Calu3 (cell line): ENCODE results near the gene HIVEP3. TPM values are rescaled to one million over a fixed set of nuclear protein-coding genes. Genes with fewer than 3 reads are reported as not detected.
A peak's percentile ranks its signal among the peaks of the same experiment; 100 is the strongest.

Experiments used
- BruUV-seq: library from RNA; stranded (reverse); fragments of 400-500 nt; replicated peaks from 2 replicates; lab custom pipeline; 2021; lab: Mats Ljungman, UMichigan
- CTCF ChIA-PET: fragments of 300-600 bp; sonication (Branson Sonifier 250); formaldehyde crosslinking; loops from one replicate; lab custom pipeline; 2022; ENCODE audit warnings: antibody characterized with exemption; lab: Charles Lee
- DNase-seq: peaks from one replicate; pipeline ENCODE4 v3.0.0; 2022
- H3K27ac Mint-ChIP-seq: one replicate; pipeline ENCODE4 v1.8.0; 2022; ENCODE audit warnings: mixed read lengths; ENCODE audit not compliant: unreplicated experiment
- H3K27me3 Mint-ChIP-seq: one replicate; pipeline ENCODE4 v1.8.0; 2022; ENCODE audit warnings: mixed read lengths; ENCODE audit not compliant: unreplicated experiment
- H3K36me3 Mint-ChIP-seq: one replicate; pipeline ENCODE4 v1.8.0; 2022; ENCODE audit warnings: mild to moderate bottlenecking, moderate library complexity, mixed read lengths; ENCODE audit not compliant: insufficient read depth, unreplicated experiment
- H3K4me1 Mint-ChIP-seq: one replicate; pipeline ENCODE4 v1.8.0; 2022; ENCODE audit warnings: mild to moderate bottlenecking, low read depth, mixed read lengths; ENCODE audit not compliant: unreplicated experiment
- H3K4me3 Mint-ChIP-seq: one replicate; pipeline ENCODE4 v1.8.0; 2022; ENCODE audit warnings: mild to moderate bottlenecking, low read depth, moderate library complexity, mixed read lengths; ENCODE audit not compliant: unreplicated experiment
- H3K9me3 Mint-ChIP-seq: one replicate; pipeline ENCODE4 v1.8.0; 2022; ENCODE audit warnings: low read depth, mixed read lengths; ENCODE audit not compliant: unreplicated experiment
- CTCF ChIP-seq: fragments of 200-600 bp; IDR thresholded peaks from one replicate; pipeline ENCODE4 v1.8.0; 2022; ENCODE audit warnings: antibody characterized with exemption; ENCODE audit not compliant: unreplicated experiment
- intact Hi-C: fragments of 100-400 bp; cut with micrococcal nuclease; formaldehyde crosslinking; loops from one replicate; pipeline ENCODE4 v1.10.0; 2022; ENCODE audit not compliant: unreplicated experiment
- total RNA-seq: library from RNA; stranded (reverse); gene quantifications from 2 replicates; pipeline ENCODE4 v1.2.3, GENCODE V29; 2022

The HIVEP3 gene
- total RNA-seq, 1 experiment from 2014 or later, result 9.0 TPM

GRCh38 chr1:41483001-41483850 is 435.5 kb downstream of the HIVEP3 start:
- intact Hi-C loops, result no loop called here
- H3K27ac Mint-ChIP-seq, result no peak overlapping the region
- BruUV-seq, result no TSS peak
- no peaks in the 10 kb centered on the region for H3K27me3 Mint-ChIP-seq
- CTCF ChIA-PET, result interaction anchor here (0.5 to 4.0 kb wide), 6 partner anchors 10 to 122 kb away, joined by 3 to 30 read pairs (median 5); partner anchors contain the start of gene FOXO6
- no peaks in the 10 kb centered on the region for H3K36me3 Mint-ChIP-seq
- peaks cover 44% of the 10 kb centered on the region for H3K4me1 Mint-ChIP-seq
- H3K9me3 Mint-ChIP-seq, result no peaks in the 10 kb centered on the region
- H3K4me3 Mint-ChIP-seq, result no peak overlapping the region
- no peak for DNase-seq
- no peak for TF ChIP-seq CTCF

GRCh38 chr1:41482001-41482765 is 436.5 kb downstream of the HIVEP3 start:
- no peak overlapping the region for H3K27ac Mint-ChIP-seq
- no peaks in the 10 kb centered on the region for H3K9me3 Mint-ChIP-seq
- intact Hi-C loops, result no loop called here
- CTCF ChIA-PET, result interaction anchor here (0.8 to 4.0 kb wide), 4 partner anchors 9 to 49 kb away, joined by 4 to 30 read pairs (median 12); no protein-coding TSS in a partner anchor
- H3K36me3 Mint-ChIP-seq, result no peaks in the 10 kb centered on the region
- H3K4me1 Mint-ChIP-seq, result peaks cover 49% of the 10 kb centered on the region
- BruUV-seq, result no TSS peak
- no peaks in the 10 kb centered on the region for H3K27me3 Mint-ChIP-seq
- no peak for TF ChIP-seq CTCF
- DNase-seq, result peak; percentile 67
- no peak overlapping the region for H3K4me3 Mint-ChIP-seq

- intact Hi-C loops, result no loop called here
- CTCF ChIA-PET, result interaction anchor here (0.7 kb wide), 1 partner anchor 110 kb away, joined by 3 read pairs; no protein-coding TSS in a partner anchor
These were observed 437.5 kb downstream of the HIVEP3 start for GRCh38 chr1:41481109-41481775.

More at GRCh38 chr1:41481109-41481775, 437.5 kb downstream of the HIVEP3 start:
- no peaks in the 10 kb centered on the region for H3K9me3 Mint-ChIP-seq
- H3K27ac Mint-ChIP-seq, result no peak overlapping the region
- no peaks in the 10 kb centered on the region for H3K27me3 Mint-ChIP-seq
- TF ChIP-seq CTCF, result no peak
- BruUV-seq, result no TSS peak
- H3K36me3 Mint-ChIP-seq, result no peaks in the 10 kb centered on the region
- H3K4me3 Mint-ChIP-seq, result no peak overlapping the region
- DNase-seq, result no peak
- H3K4me1 Mint-ChIP-seq, result peaks cover 51% of the 10 kb centered on the region
